IMR-90 (cell line): ENCODE data around the gene NR1I3. TPM values are rescaled to one million over a fixed set of nuclear protein-coding genes. Genes with fewer than 3 reads are reported as not detected.

Experiments
- ATAC-seq: fragments of 200-7000 bp; cut with Tn5 transposase; 2 replicates; pipeline ENCODE4 v1.9.1; 2020; ENCODE audit warnings: low read depth, mild to moderate bottlenecking, moderate library complexity
- BruUV-seq: library from RNA; stranded (reverse); fragments of 400-500 nt; replicated peaks from 2 replicates; lab custom pipeline; 2021; lab: Mats Ljungman, UMichigan
- CTCF ChIA-PET: fragments of 300-600 bp; formaldehyde crosslinking; extraction: SDS; loops from one replicate; lab custom pipeline; 2021; ENCODE audit warnings: antibody characterized with exemption; lab: Yijun Ruan, JAX
- POLR2A ChIA-PET: fragments of 300-600 bp; sonication (Branson Sonifier 250); formaldehyde crosslinking; loops from one replicate; lab custom pipeline; 2022; ENCODE audit warnings: antibody characterized with exemption; ENCODE audit not compliant: unreplicated experiment; lab: Charles Lee
- DNase-seq: peaks from one replicate; pipeline ENCODE4 v3.0.0; 2013
- H2AFZ ChIP-seq: replicated peaks from 2 replicates; pipeline ENCODE3; 2013; ENCODE audit warnings: low read length, mild to moderate bottlenecking; ENCODE audit not compliant: poor library complexity
- H2AK5ac ChIP-seq: 2 replicates; pipeline ENCODE4 v1.6.1; 2013; ENCODE audit warnings: low read depth, low read length, inconsistent platforms
- H2AK9ac ChIP-seq: replicated peaks from 2 replicates; pipeline ENCODE3; 2013; ENCODE audit warnings: mild to moderate bottlenecking, low read depth, low read length, moderate library complexity; ENCODE audit not compliant: poor library complexity
- H2BK120ac ChIP-seq: 2 replicates; pipeline ENCODE4 v1.6.1; 2013; ENCODE audit warnings: low read depth, low read length, inconsistent platforms
- H2BK15ac ChIP-seq: 3 replicates; pipeline ENCODE4 v1.6.1; 2013; ENCODE audit warnings: low read depth, low read length, inconsistent platforms
- H2BK20ac ChIP-seq: 2 replicates; pipeline ENCODE4 v1.6.1; 2013; ENCODE audit warnings: low read depth, mild to moderate bottlenecking, inconsistent platforms, low read length, moderate library complexity
- H2BK5ac ChIP-seq: 2 replicates; pipeline ENCODE4 v1.6.1; 2013; ENCODE audit warnings: mild to moderate bottlenecking, low read depth, low read length, inconsistent platforms; ENCODE audit not compliant: poor library complexity, severe bottlenecking
- H3K14ac ChIP-seq: replicated peaks from 2 replicates; pipeline ENCODE4 v1.6.1; 2013; ENCODE audit warnings: low read depth, low read length, inconsistent platforms
- H3K18ac ChIP-seq: 2 replicates; pipeline ENCODE4 v1.6.1; 2013; ENCODE audit warnings: low read depth, low read length, control low read depth
- H3K23ac ChIP-seq: 2 replicates; pipeline ENCODE4 v1.6.1; 2013; ENCODE audit warnings: low read depth, low read length, inconsistent platforms
- H3K27ac ChIP-seq: 2 replicates; pipeline ENCODE4 v1.5.1; 2013; ENCODE audit warnings: mild to moderate bottlenecking, control low read depth, low read length; ENCODE audit not compliant: insufficient read depth
- H3K27me3 ChIP-seq: 2 replicates; pipeline ENCODE4 v1.6.1; 2013; ENCODE audit warnings: low read length; ENCODE audit not compliant: control insufficient read depth, insufficient read depth
- H3K36me3 ChIP-seq: 2 replicates; pipeline ENCODE4 v1.6.1; 2013; ENCODE audit warnings: low read length, mixed read lengths; ENCODE audit not compliant: control insufficient read depth, insufficient read depth
- H3K4ac ChIP-seq: 2 replicates; pipeline ENCODE4 v1.6.1; 2013; ENCODE audit warnings: low read depth, low read length, inconsistent platforms
- H3K4me1 ChIP-seq: 2 replicates; pipeline ENCODE4 v1.6.1; 2013; ENCODE audit warnings: low read length, mixed read lengths; ENCODE audit not compliant: control insufficient read depth, insufficient read depth
- H3K4me2 ChIP-seq: 2 replicates; pipeline ENCODE4 v1.6.1; 2013; ENCODE audit warnings: low read depth, mild to moderate bottlenecking, control low read depth, low read length, moderate library complexity
- H3K4me3 ChIP-seq: 2 replicates; pipeline ENCODE4 v1.5.1; 2013; ENCODE audit warnings: low read depth, mild to moderate bottlenecking, control low read depth, low read length, moderate library complexity; ENCODE audit not compliant: insufficient read depth
- H3K56ac ChIP-seq: 2 replicates; pipeline ENCODE4 v1.6.1; 2013; ENCODE audit warnings: low read length, inconsistent platforms; ENCODE audit not compliant: insufficient read depth; ENCODE audit errors: extremely low read depth
- H3K79me1 ChIP-seq, 2 experiments: 2 replicates each; pipeline ENCODE4 v1.6.1; 2013; ENCODE audit warnings: low read length in 2 of 2, inconsistent platforms in 1 of 2, low read depth in 1 of 2
- H3K9ac ChIP-seq: 2 replicates; pipeline ENCODE4 v1.6.1; 2013; ENCODE audit warnings: low read depth, low read length, control low read depth
- H3K9me1 ChIP-seq: 2 replicates; pipeline ENCODE4 v1.6.1; 2013; ENCODE audit warnings: low read length, inconsistent platforms; ENCODE audit not compliant: insufficient read depth
- H3K9me3 ChIP-seq: 2 replicates; pipeline ENCODE4 v1.6.1; 2013; ENCODE audit warnings: low read length; ENCODE audit not compliant: control insufficient read depth, insufficient read depth
- H4K20me1 ChIP-seq: 2 replicates; pipeline ENCODE4 v1.6.1; 2013; ENCODE audit warnings: low read length, inconsistent platforms; ENCODE audit not compliant: insufficient read depth
- H4K5ac ChIP-seq: 2 replicates; pipeline ENCODE4 v1.6.1; 2013; ENCODE audit warnings: mild to moderate bottlenecking, low read depth, low read length, control low read depth
- H4K8ac ChIP-seq, 2 experiments: 2 replicates each; pipeline ENCODE4 v1.6.1; 2013; ENCODE audit warnings: low read depth in 2 of 2, low read length in 2 of 2, control low read depth in 1 of 2, inconsistent platforms in 1 of 2
- H4K91ac ChIP-seq: 2 replicates; pipeline ENCODE4 v1.6.1; 2013; ENCODE audit warnings: low read depth, low read length, inconsistent platforms; ENCODE audit not compliant: insufficient read depth
- CHD1 ChIP-seq: IDR thresholded peaks from 2 replicates; pipeline ENCODE4 v1.6.1; 2012; ENCODE audit warnings: low read depth, low read length, improper control_type of control experiment
- FOS ChIP-seq: fragments of 150-350 bp; IDR thresholded peaks from 2 replicates; pipeline ENCODE4 v1.6.1; 2016; ENCODE audit warnings: low read depth, low read length
- MAFK ChIP-seq: IDR thresholded peaks from 2 replicates; pipeline ENCODE4 v1.6.1; 2012; ENCODE audit warnings: low read depth, low read length, improper control_type of control experiment
- MXI1 ChIP-seq: IDR thresholded peaks from 2 replicates; pipeline ENCODE4 v1.6.1; 2012; ENCODE audit warnings: low read depth, mild to moderate bottlenecking, low read length, moderate library complexity, borderline replicate concordance
- NFE2L2 ChIP-seq: fragments of 150-350 bp; IDR thresholded peaks from 2 replicates; pipeline ENCODE4 v1.6.1; 2016; ENCODE audit warnings: low read depth, mild to moderate bottlenecking, low read length
- POLR2A ChIP-seq: IDR thresholded peaks from 2 replicates; pipeline ENCODE4 v1.6.1; 2012; ENCODE audit warnings: mild to moderate bottlenecking, low read depth, low read length
- RAD21 ChIP-seq: IDR thresholded peaks from 2 replicates; pipeline ENCODE4 v1.6.1; 2012; ENCODE audit warnings: low read length, improper control_type of control experiment
- RCOR1 ChIP-seq: IDR thresholded peaks from 2 replicates; pipeline ENCODE4 v1.6.1; 2012; ENCODE audit warnings: mild to moderate bottlenecking, low read length, improper control_type of control experiment; ENCODE audit not compliant: insufficient replicate concordance
- WGBS, 2 experiments: methylation state at CpG; one replicate each; pipeline versions ENCODE4 v1.1.5 to v1.1.7; 2013; ENCODE audit warnings: missing lambda C conversion rate in 2 of 2; ENCODE audit not compliant: insufficient read length in 1 of 2; ENCODE audit errors: extremely low coverage in 2 of 2; 5-methylcytosine and 5-hydroxymethylcytosine counted together
- dilution Hi-C: fragments of 300-500 bp; cut with HindIII; formaldehyde crosslinking; loops from one replicate; pipeline ENCODE4 v1.14.3; 2018; ENCODE audit warnings: low sequenced_read_pairs; ENCODE audit not compliant: unreplicated experiment
- in situ Hi-C: fragments of 300-500 bp; cut with MboI; formaldehyde crosslinking; loops from 3 replicates; pipeline ENCODE4 v1.14.3; 2019; ENCODE audit warnings: low sequenced_read_pairs, inconsistent platforms, mixed read lengths
- intact Hi-C: fragments of 100-400 bp; cut with micrococcal nuclease; formaldehyde crosslinking; loops from 2 replicates; pipeline ENCODE4 v1.10.0; 2022
- polyA plus RNA-seq, 3 experiments: library from polyadenylated mRNA; depleted of rRNA; stranded (reverse); fragments of >200 nt; gene quantifications; 2 replicates each; pipeline ENCODE4 v1.2.3, GENCODE V29; 2012; ENCODE audit warnings: low replicate concordance in 1 of 3
- total RNA-seq: library from RNA; depleted of rRNA; stranded (reverse); fragments of >200 nt; gene quantifications from 2 replicates; pipeline ENCODE4 v1.2.3, GENCODE V29; 2012
- TF ChIP-seq, protein P1 (sequence below): fragments of 150-350 bp; IDR thresholded peaks from 2 replicates; pipeline ENCODE4 v1.6.1; 2016; ENCODE audit warnings: low read depth, mild to moderate bottlenecking, low read length, moderate library complexity, borderline replicate concordance
- TF ChIP-seq, protein P2 (sequence below): conservative IDR thresholded peaks from 2 replicates; pipeline ENCODE4 v1.5.1; 2012; ENCODE audit warnings: mild to moderate bottlenecking, low read depth, low read length, improper control_type of control experiment
- TF ChIP-seq, protein P3 (sequence below): fragments of 150-350 bp; IDR thresholded peaks from 2 replicates; pipeline ENCODE4 v1.6.1; 2017; ENCODE audit warnings: mild to moderate bottlenecking, antibody characterized with exemption, low read length, low read depth

Gene NR1I3
- total and polyA plus RNA-seq, 2 of the 4 experiments (the other 2 are of a cell fraction) = not detected

DNA sequence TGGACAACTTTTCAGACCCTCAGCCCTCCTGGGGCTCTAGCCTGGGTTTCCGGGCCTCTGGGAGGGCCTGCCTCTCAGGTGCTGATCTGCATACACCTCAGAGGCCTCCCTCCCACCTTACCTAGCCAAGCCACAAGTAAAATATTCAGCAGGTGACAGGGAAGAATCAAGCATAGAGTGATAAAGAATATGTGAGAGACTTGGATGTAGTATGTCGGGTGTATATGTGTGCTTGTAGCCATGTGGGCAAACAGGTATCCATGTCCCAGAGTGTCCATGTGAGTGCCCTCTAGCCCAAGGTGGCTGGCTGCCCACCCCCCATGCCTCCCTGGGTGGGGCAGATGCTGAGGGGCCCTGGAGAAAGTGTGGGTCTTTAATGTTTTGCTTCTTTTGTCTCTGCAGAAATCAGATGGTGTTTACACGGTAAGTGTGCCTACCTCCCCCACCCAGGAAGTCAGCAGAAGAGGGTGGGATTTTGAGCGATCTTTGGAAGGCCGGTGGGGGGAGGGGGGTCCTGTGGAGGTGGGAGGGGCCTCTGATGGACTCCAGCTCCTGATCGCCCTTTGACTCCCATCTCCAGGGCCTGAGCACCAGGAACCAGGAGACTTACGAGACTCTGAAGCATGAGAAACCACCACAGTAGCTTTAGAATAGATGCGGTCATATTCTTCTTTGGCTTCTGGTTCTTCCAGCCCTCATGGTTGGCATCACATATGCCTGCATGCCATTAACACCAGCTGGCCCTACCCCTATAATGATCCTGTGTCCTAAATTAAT lies 19.5 kb downstream of the NR1I3 start (continued):
- TF ChIP-seq RAD21 = no peak

DNA sequence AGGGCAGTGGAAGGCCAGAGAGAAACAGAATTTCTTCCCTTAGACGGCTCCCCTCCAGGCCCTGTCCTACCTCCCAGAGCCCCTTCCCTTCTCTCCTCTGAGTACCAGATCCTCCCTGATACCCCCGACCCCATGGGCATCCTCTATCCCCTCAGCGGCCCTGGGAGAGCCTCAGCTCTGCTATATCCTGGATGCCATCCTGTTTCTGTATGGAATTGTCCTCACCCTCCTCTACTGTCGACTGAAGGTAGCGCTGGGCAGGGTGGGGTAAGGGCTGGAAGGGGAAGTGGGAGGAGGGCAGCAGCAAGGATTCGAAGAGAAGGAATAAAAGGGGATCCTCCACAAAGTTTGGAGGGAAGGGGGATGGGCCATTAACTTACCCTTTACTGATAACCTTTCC lies 20.2 kb downstream of the NR1I3 start:
- in situ Hi-C loops = loop anchor here (10.0 kb wide), 1 partner anchor 527 kb away; the partner anchor contains the start of gene DUSP12
- H2AFZ ChIP-seq = no peak overlapping the region
- POLR2A ChIA-PET = interaction anchor here (0.7 kb wide), 1 partner anchor 8 kb away, joined by 8 read pairs; the partner anchor contains the start of gene TOMM40L

More for the DNA sequence above, 20.2 kb downstream of the NR1I3 start:
- Histone ChIP-seq H2BK120ac (peak overlapping the region; percentile 55; the same call in 1 of the 2 replicates), H4K5ac (no peak overlapping the region), H3K9me3 (no peaks in the 10 kb centered on the region), H3K4me2 (no peak overlapping the region), H3K4ac (peak overlapping the region; percentile 65), H3K27ac (peak overlapping the region; percentile 8), H4K8ac (peak overlapping the region in 1 of 2 experiments; percentile 43; a peak in 1 of 4 replicates), H2BK15ac (0 out of 3 replicates have a peak overlapping the region, but pooled peaks have one; percentile 51), H4K20me1 (no peaks in the 10 kb centered on the region), H3K4me3 (no peak overlapping the region), H2BK5ac (peak overlapping the region; percentile 14), H3K9ac (no peak overlapping the region), H3K27me3 (no peaks in the 10 kb centered on the region; the same call in 1 of the 2 replicates), H2AK9ac (peak overlapping the region; percentile 60), H2AK5ac (peak overlapping the region; percentile 76; the same call in 1 of the 2 replicates), H2BK20ac (peak overlapping the region; percentile 51; the same call in 1 of the 2 replicates), H3K14ac (peak overlapping the region; percentile 65; the same call in 1 of the 2 replicates), H3K18ac (no peak overlapping the region), H4K91ac (0 out of 2 replicates have a peak overlapping the region, but pooled peaks have one; percentile 1), H3K36me3 (peaks cover 19% of the 10 kb centered on the region), H3K56ac (no peak overlapping the region), H3K4me1 (peaks cover 11% of the 10 kb centered on the region), H3K23ac (no peak overlapping the region), H3K79me1 (no peaks in the 10 kb centered on the region), H3K9me1 (peaks cover 14% of the 10 kb centered on the region)
- no peak for TF ChIP-seq FOS
- TF ChIP-seq, protein P1, sequence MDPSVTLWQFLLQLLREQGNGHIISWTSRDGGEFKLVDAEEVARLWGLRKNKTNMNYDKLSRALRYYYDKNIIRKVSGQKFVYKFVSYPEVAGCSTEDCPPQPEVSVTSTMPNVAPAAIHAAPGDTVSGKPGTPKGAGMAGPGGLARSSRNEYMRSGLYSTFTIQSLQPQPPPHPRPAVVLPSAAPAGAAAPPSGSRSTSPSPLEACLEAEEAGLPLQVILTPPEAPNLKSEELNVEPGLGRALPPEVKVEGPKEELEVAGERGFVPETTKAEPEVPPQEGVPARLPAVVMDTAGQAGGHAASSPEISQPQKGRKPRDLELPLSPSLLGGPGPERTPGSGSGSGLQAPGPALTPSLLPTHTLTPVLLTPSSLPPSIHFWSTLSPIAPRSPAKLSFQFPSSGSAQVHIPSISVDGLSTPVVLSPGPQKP = no peak
- TF ChIP-seq, protein P2, sequence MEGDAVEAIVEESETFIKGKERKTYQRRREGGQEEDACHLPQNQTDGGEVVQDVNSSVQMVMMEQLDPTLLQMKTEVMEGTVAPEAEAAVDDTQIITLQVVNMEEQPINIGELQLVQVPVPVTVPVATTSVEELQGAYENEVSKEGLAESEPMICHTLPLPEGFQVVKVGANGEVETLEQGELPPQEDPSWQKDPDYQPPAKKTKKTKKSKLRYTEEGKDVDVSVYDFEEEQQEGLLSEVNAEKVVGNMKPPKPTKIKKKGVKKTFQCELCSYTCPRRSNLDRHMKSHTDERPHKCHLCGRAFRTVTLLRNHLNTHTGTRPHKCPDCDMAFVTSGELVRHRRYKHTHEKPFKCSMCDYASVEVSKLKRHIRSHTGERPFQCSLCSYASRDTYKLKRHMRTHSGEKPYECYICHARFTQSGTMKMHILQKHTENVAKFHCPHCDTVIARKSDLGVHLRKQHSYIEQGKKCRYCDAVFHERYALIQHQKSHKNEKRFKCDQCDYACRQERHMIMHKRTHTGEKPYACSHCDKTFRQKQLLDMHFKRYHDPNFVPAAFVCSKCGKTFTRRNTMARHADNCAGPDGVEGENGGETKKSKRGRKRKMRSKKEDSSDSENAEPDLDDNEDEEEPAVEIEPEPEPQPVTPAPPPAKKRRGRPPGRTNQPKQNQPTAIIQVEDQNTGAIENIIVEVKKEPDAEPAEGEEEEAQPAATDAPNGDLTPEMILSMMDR = no peak
- TF ChIP-seq CHD1 = no peak
- TF ChIP-seq POLR2A = no peak
- no peak for TF ChIP-seq NFE2L2
- no peak for TF ChIP-seq RCOR1
- TF ChIP-seq MXI1 = no peak
- TF ChIP-seq, protein P3, sequence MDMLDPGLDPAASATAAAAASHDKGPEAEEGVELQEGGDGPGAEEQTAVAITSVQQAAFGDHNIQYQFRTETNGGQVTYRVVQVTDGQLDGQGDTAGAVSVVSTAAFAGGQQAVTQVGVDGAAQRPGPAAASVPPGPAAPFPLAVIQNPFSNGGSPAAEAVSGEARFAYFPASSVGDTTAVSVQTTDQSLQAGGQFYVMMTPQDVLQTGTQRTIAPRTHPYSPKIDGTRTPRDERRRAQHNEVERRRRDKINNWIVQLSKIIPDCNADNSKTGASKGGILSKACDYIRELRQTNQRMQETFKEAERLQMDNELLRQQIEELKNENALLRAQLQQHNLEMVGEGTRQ = no peak
- TF ChIP-seq MAFK = no peak
- CTCF ChIA-PET = interaction anchor here (1.3 to 1.6 kb wide), 3 partner anchors 9 to 164 kb away, joined by 4 read pairs; partner anchors contain the start of gene PPOX
- no peak for DNase-seq
- no peak for ATAC-seq
- intact Hi-C loops (no loop called here), dilution Hi-C loops (no loop called here)
- BruUV-seq = no TSS peak
- WGBS, 2 experiments = 67% methylated on average over 1 of the region's 6 CpGs; no CpG with 5 or more reads in 1 of the 2 experiments
